Progenitor cell of endocrine pancreas (in vitro differentiated cells): Measurements from ENCODE around the gene FXYD4. TPM values are rescaled to one million over a fixed set of nuclear protein-coding genes. Genes with fewer than 3 reads are reported as not detected.

Source experiments
- DNase-seq: peaks from one replicate; pipeline ENCODE4 v3.0.0; 2021; ENCODE audit warnings: low spot score; ENCODE audit not compliant: unreplicated experiment
- H3K27ac Mint-ChIP-seq: 2 replicates; pipeline ENCODE4 v1.8.0; 2021; ENCODE audit warnings: mild to moderate bottlenecking, moderate library complexity, mixed read lengths
- H3K27me3 Mint-ChIP-seq: 2 replicates; pipeline ENCODE4 v1.8.0; 2021; ENCODE audit warnings: mixed read lengths
- H3K36me3 Mint-ChIP-seq: 2 replicates; pipeline ENCODE4 v1.8.0; 2022; ENCODE audit warnings: mixed read lengths; ENCODE audit not compliant: insufficient read depth
- H3K4me1 Mint-ChIP-seq: 2 replicates; pipeline ENCODE4 v1.8.0; 2021; ENCODE audit warnings: low read depth, mixed read lengths
- H3K4me3 Mint-ChIP-seq: 2 replicates; pipeline ENCODE4 v1.8.0; 2021; ENCODE audit warnings: low read depth, mild to moderate bottlenecking, moderate library complexity, mixed read lengths
- H3K9me3 Mint-ChIP-seq: 2 replicates; pipeline ENCODE4 v1.8.0; 2021; ENCODE audit warnings: low read depth, mixed read lengths
- long read RNA-seq: library from polyadenylated mRNA; unstranded; transcript quantifications from one replicate; pipeline ENCODE4 v2.0.0, GENCODE V29; 2020
- total RNA-seq: library from RNA; stranded (reverse); gene quantifications from 2 replicates; pipeline ENCODE4 v1.2.1, GENCODE V29; 2021
- TF ChIP-seq, protein P1 (sequence below): fragments of 200-600 bp; sonication (generic); IDR thresholded peaks from one replicate; pipeline ENCODE4 v1.5.0; 2021; ENCODE audit warnings: antibody characterized with exemption, mild to moderate bottlenecking; ENCODE audit not compliant: unreplicated experiment

FXYD4 gene, protein sequence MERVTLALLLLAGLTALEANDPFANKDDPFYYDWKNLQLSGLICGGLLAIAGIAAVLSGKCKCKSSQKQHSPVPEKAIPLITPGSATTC
- total RNA-seq, result not detected in 2 replicates
- long read RNA-seq, result 0 reads

DNA sequence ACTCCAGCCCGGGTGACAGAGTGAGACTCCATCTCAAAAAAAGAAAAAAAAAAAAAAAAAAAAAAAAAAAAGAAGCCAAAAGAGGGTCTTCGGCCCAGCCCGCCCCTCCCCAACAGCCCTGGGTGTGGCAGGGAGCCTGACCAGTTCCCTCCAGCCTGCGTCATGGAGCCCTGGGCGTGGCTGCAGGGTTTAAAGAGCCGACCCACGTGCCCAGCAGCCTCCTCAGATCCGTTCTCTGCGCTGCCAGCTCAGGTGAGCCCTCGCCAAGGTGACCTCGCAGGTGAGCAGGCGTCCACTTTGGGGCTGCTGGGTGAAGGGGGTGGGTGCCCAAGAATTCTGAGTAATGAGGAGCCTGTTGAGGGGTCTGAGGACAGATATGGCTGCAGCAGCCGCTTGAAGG, at the start of gene FXYD4:
Gene FXYD4, plus strand, starts transcription at position 219 of the 400 bp plus-strand sequence. CDS start 2,111 bp downstream, outside the sequence.
- H3K9me3 Mint-ChIP-seq, result no peaks in the 10 kb centered on the region
- no peaks in the 10 kb centered on the region for H3K27me3 Mint-ChIP-seq
- DNase-seq, result no peak
- H3K27ac Mint-ChIP-seq, result no peak within 1 kb of the TSS
- peaks cover 13% of the 10 kb centered on the region for H3K4me1 Mint-ChIP-seq
- TF ChIP-seq, protein P1, sequence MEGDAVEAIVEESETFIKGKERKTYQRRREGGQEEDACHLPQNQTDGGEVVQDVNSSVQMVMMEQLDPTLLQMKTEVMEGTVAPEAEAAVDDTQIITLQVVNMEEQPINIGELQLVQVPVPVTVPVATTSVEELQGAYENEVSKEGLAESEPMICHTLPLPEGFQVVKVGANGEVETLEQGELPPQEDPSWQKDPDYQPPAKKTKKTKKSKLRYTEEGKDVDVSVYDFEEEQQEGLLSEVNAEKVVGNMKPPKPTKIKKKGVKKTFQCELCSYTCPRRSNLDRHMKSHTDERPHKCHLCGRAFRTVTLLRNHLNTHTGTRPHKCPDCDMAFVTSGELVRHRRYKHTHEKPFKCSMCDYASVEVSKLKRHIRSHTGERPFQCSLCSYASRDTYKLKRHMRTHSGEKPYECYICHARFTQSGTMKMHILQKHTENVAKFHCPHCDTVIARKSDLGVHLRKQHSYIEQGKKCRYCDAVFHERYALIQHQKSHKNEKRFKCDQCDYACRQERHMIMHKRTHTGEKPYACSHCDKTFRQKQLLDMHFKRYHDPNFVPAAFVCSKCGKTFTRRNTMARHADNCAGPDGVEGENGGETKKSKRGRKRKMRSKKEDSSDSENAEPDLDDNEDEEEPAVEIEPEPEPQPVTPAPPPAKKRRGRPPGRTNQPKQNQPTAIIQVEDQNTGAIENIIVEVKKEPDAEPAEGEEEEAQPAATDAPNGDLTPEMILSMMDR, result no peak
- H3K36me3 Mint-ChIP-seq, result no peaks in the 10 kb centered on the region
- H3K4me3 Mint-ChIP-seq, result no peak within 1 kb of the TSS

DNA sequence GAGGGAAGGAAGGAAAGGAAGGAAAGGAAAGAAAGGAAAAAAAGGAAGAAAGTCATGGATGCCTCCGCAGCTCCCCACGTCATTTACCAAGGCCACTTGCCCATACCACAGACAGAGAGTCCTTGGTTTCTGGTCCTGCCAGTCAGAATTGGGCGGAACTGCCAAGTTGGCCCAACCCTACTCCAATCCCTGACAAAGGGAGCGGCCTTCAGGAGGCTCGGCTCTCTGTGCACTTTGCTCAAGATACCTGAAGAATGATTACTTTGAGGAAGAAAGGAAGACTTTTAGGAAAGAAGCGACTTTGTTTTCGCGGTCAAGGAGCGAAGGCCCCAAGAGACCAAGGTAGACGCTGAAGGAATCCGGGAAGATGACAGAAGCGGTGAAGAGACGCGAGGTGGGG, 49.1 kb upstream of the FXYD4 start:
- DNase-seq, result no peak
- peak overlapping the region; percentile 41 for H3K4me3 Mint-ChIP-seq
- H3K36me3 Mint-ChIP-seq, result no peaks in the 10 kb centered on the region
- H3K27ac Mint-ChIP-seq, result peak overlapping the region; percentile 84
- no peaks in the 10 kb centered on the region for H3K9me3 Mint-ChIP-seq
- peaks cover 6% of the 10 kb centered on the region for H3K27me3 Mint-ChIP-seq
- TF ChIP-seq, protein P1, result no peak
- peaks cover 9% of the 10 kb centered on the region for H3K4me1 Mint-ChIP-seq

- H3K27me3 Mint-ChIP-seq, result peaks cover 6% of the 10 kb centered on the region
- peak overlapping the region; percentile 41 for H3K4me3 Mint-ChIP-seq
- H3K27ac Mint-ChIP-seq, result peak overlapping the region; percentile 84
- peak; percentile 94 for DNase-seq
- peaks cover under 1% of the 10 kb centered on the region for H3K9me3 Mint-ChIP-seq
- TF ChIP-seq, protein P1, result no peak
- peaks cover 14% of the 10 kb centered on the region for H3K4me1 Mint-ChIP-seq
- peaks cover under 1% of the 10 kb centered on the region for H3K36me3 Mint-ChIP-seq
Observed at GRCh38 chr10:43322769-43323168, 48.7 kb upstream of the FXYD4 start.

GRCh38 chr10:43323245-43323644, 48.2 kb upstream of the FXYD4 start:
- peaks cover 5% of the 10 kb centered on the region for H3K9me3 Mint-ChIP-seq
- peaks cover 4% of the 10 kb centered on the region for H3K36me3 Mint-ChIP-seq
- H3K4me1 Mint-ChIP-seq, result peaks cover 17% of the 10 kb centered on the region
- peak overlapping the region; percentile 41 for H3K4me3 Mint-ChIP-seq
- peaks cover 4% of the 10 kb centered on the region for H3K27me3 Mint-ChIP-seq
- H3K27ac Mint-ChIP-seq, result no peak overlapping the region
- TF ChIP-seq, protein P1, result no peak
- DNase-seq, result no peak

- H3K4me3 Mint-ChIP-seq, result no peak overlapping the region
- peaks cover 19% of the 10 kb centered on the region for H3K4me1 Mint-ChIP-seq
- no peaks in the 10 kb centered on the region for H3K27me3 Mint-ChIP-seq
Observed at GRCh38 chr10:43324876-43325275, 46.6 kb upstream of the FXYD4 start.

More at GRCh38 chr10:43324876-43325275, 46.6 kb upstream of the FXYD4 start:
- DNase-seq, result no peak
- TF ChIP-seq, protein P1, result no peak
- Mint-ChIP-seq H3K9me3 (peaks cover 7% of the 10 kb centered on the region), H3K36me3 (peaks cover 6% of the 10 kb centered on the region), H3K27ac (no peak overlapping the region)
